CD14-positive monocyte (primary cell): ENCODE results near the gene NPRL2. TPM values are rescaled to one million over a fixed set of nuclear protein-coding genes. Genes with fewer than 3 reads are reported as not detected.

ENCODE experiments used
- DNase-seq, 3 donors: peaks; one replicate each; pipeline ENCODE4 v3.0.0-alpha.2; 2011 to 2022
- H2AFZ ChIP-seq: 2 replicates; pipeline ENCODE4 v1.6.0; 2012; ENCODE audit warnings: mild to moderate bottlenecking, low read depth, low read length, inconsistent platforms; ENCODE audit not compliant: insufficient read depth, poor library complexity, severe bottlenecking
- H3K27ac ChIP-seq, 2 donors: 1 replicate in 1 of 2; 2 replicates in 1 of 2; pipeline ENCODE4 v1.5.1; 2012 to 2013; ENCODE audit warnings: low read length in 2 of 2, control low read depth in 1 of 2, inconsistent platforms in 1 of 2, low read depth in 1 of 2, mild to moderate bottlenecking in 1 of 2
- H3K27me3 ChIP-seq, 2 donors: one replicate each; pipeline versions ENCODE4 v1.6.0 to v1.6.1; 2011 to 2013; ENCODE audit warnings: low read length in 2 of 2; ENCODE audit not compliant: control insufficient read depth in 2 of 2, insufficient read depth in 2 of 2
- H3K36me3 ChIP-seq, 2 donors: replicated peaks in 1 of 2; 1 replicate in 1 of 2; 2 replicates in 1 of 2; pipeline versions ENCODE4 v1.5.1 to v1.6.1; 2012 to 2013; ENCODE audit warnings: low read length in 2 of 2, control low read depth in 1 of 2, inconsistent platforms in 1 of 2, mild to moderate bottlenecking in 1 of 2; ENCODE audit not compliant: insufficient read depth in 2 of 2, control insufficient read depth in 1 of 2
- H3K4me1 ChIP-seq, 2 donors: 1 replicate in 1 of 2; 2 replicates in 1 of 2; pipeline versions ENCODE4 v1.5.1 to v1.6.1; 2012 to 2013; ENCODE audit warnings: low read length in 2 of 2, control low read depth in 1 of 2, inconsistent platforms in 1 of 2, mild to moderate bottlenecking in 1 of 2, moderate library complexity in 1 of 2; ENCODE audit not compliant: insufficient read depth in 2 of 2, control insufficient read depth in 1 of 2
- H3K4me2 ChIP-seq: replicated peaks from 2 replicates; pipeline ENCODE3; 2012; ENCODE audit warnings: low read length, moderate library complexity, mild to moderate bottlenecking; ENCODE audit not compliant: poor library complexity, severe bottlenecking; ENCODE audit errors: extremely low read depth
- H3K4me3 ChIP-seq, 3 experiments: fragments of 200-600 bp in 1 of 3; sonication (generic) in 1 of 3; replicated peaks in 1 of 3; 1 replicate in 2 of 3; 2 replicates in 1 of 3; pipeline ENCODE4 v1.5.1; 2011 to 2013; ENCODE audit warnings: low read length in 3 of 3, mild to moderate bottlenecking in 3 of 3, control low read depth in 2 of 3, low read depth in 2 of 3, inconsistent platforms in 1 of 3, moderate library complexity in 1 of 3
- H3K79me2 ChIP-seq: 2 replicates; pipeline ENCODE4 v1.6.0; 2012; ENCODE audit warnings: mild to moderate bottlenecking, control low read depth, inconsistent platforms, low read length, moderate library complexity; ENCODE audit not compliant: insufficient read depth
- H3K9ac ChIP-seq: 2 replicates; pipeline ENCODE4 v1.6.0; 2017; ENCODE audit warnings: low read length, mild to moderate bottlenecking; ENCODE audit not compliant: insufficient read depth, poor library complexity, severe bottlenecking
- H3K9me3 ChIP-seq, 2 donors: replicated peaks in 1 of 2; 1 replicate in 1 of 2; 2 replicates in 1 of 2; pipeline versions ENCODE4 v1.5.1 to v1.6.1; 2012 to 2013; ENCODE audit warnings: low read length in 2 of 2, control low read depth in 1 of 2; ENCODE audit not compliant: control insufficient read depth in 1 of 2, insufficient read depth in 1 of 2
- H4K20me1 ChIP-seq: 2 replicates; pipeline ENCODE4 v1.6.0; 2012; ENCODE audit warnings: mild to moderate bottlenecking, low read length, control low read depth, moderate library complexity; ENCODE audit not compliant: insufficient read depth
- H3K27ac Mint-ChIP-seq, 7 donors: one replicate each; pipeline ENCODE4 v1.8.0; 2020; ENCODE audit warnings: mild to moderate bottlenecking in 7 of 7, mixed read lengths in 7 of 7, moderate library complexity in 6 of 7, inconsistent platforms in 2 of 7
- H3K27me3 Mint-ChIP-seq, 3 donors: one replicate each; pipeline ENCODE4 v1.8.0; 2021 to 2022; ENCODE audit warnings: low read depth in 3 of 3, mild to moderate bottlenecking in 3 of 3, mixed read lengths in 3 of 3, moderate library complexity in 3 of 3, inconsistent platforms in 1 of 3
- H3K36me3 Mint-ChIP-seq, 2 donors: one replicate each; pipeline ENCODE4 v1.8.0; 2020; ENCODE audit warnings: mixed read lengths in 2 of 2, inconsistent platforms in 1 of 2, mild to moderate bottlenecking in 1 of 2
- H3K4me1 Mint-ChIP-seq: one replicate; pipeline ENCODE4 v1.8.0; 2020; ENCODE audit warnings: mild to moderate bottlenecking, mixed read lengths
- H3K4me3 Mint-ChIP-seq, 2 donors: one replicate each; pipeline ENCODE4 v1.8.0; 2020; ENCODE audit warnings: mild to moderate bottlenecking in 2 of 2, mixed read lengths in 2 of 2, moderate library complexity in 1 of 2
- H3K9me3 Mint-ChIP-seq, 7 donors: one replicate each; pipeline ENCODE4 v1.8.0; 2020 to 2022; ENCODE audit warnings: mixed read lengths in 7 of 7, mild to moderate bottlenecking in 6 of 7, moderate library complexity in 6 of 7, inconsistent platforms in 2 of 7
- CTCF ChIP-seq: fragments of 200-600 bp; IDR thresholded peaks from one replicate; pipeline ENCODE4 v1.8.0; 2022; ENCODE audit warnings: antibody characterized with exemption, mild to moderate bottlenecking
- WGBS: methylation state at CpG from one replicate; pipeline ENCODE4 v1.1.5; 2013; ENCODE audit warnings: missing lambda C conversion rate; ENCODE audit not compliant: insufficient coverage; 5-methylcytosine and 5-hydroxymethylcytosine counted together
- intact Hi-C, 2 donors: fragments of 100-400 bp; cut with micrococcal nuclease; formaldehyde crosslinking; loops; one replicate each; pipeline versions ENCODE4 v1.15.0 to v1.15.1; 2023
- polyA plus RNA-seq, 3 donors: library from polyadenylated mRNA; depleted of rRNA in 1 of 3; unstranded in 2 of 3; stranded (reverse) in 1 of 3; fragments of 300-500 nt in 2 of 3; fragments of >200 nt in 1 of 3; fragmentation: Illumina TruSeq in 2 of 3; gene quantifications; 1 replicate in 2 of 3; 2 replicates in 1 of 3; pipeline ENCODE4 v1.2.3, GENCODE V29; 2012 to 2021

NPRL2 gene
- polyA plus RNA-seq, 3 donors = 20.9 to 37.9 (median 23.5) TPM

GRCh38 chr3:50298836-50299637, 51.5 kb downstream of the NPRL2 start, which contains the start of the genes HYAL3 and NAA80:
HYAL3 (minus strand) TSS chr3:50299405; CDS start chr3:50295602, 3,803 bp downstream.
NAA80 (minus strand) TSS chr3:50299405; CDS start chr3:50297463, 1,942 bp downstream.
- Histone ChIP-seq H4K20me1 (no peaks in the 10 kb centered on the region), H2AFZ (peak within 1 kb of the TSS; percentile 81), H3K36me3 (no peaks in the 10 kb centered on the region), H3K27me3 (no peaks in the 10 kb centered on the region), H3K4me3 (peak within 1 kb of the TSS; percentile 40 to 94 (median 84)), H3K4me1 (peaks cover 32 to 37% of the 10 kb centered on the region in 2 donors), H3K79me2 (peaks cover 39% of the 10 kb centered on the region), H3K9me3 (no peaks in the 10 kb centered on the region), H3K27ac (peak within 1 kb of the TSS; percentile 99 to 100), H3K4me2 (peak within 1 kb of the TSS; percentile 99), H3K9ac (peak within 1 kb of the TSS; percentile 85)
- TF ChIP-seq CTCF = peak; percentile 63
- Mint-ChIP-seq H3K9me3 (no peaks in the 10 kb centered on the region), H3K4me1 (peaks cover 34% of the 10 kb centered on the region), H3K4me3 (peak within 1 kb of the TSS; percentile 90 to 95), H3K27ac (peak within 1 kb of the TSS; percentile 99), H3K36me3 (peaks cover 2 to 11% of the 10 kb centered on the region in 2 donors), H3K27me3 (no peaks in the 10 kb centered on the region)
- intact Hi-C loops = loop anchor here (2.0 to 5.0 kb wide), 2 partner anchors 22 to 38 kb away; no protein-coding TSS in a partner anchor
- 0% methylated on average over 50 of the region's 61 CpGs for WGBS
- DNase-seq = peak; percentile 98 to 100 (median 100)

GRCh38 chr3:50297896-50298725, 52.5 kb downstream of the NPRL2 start:
- Mint-ChIP-seq H3K27me3 (no peaks in the 10 kb centered on the region), H3K4me3 (peak overlapping the region; percentile 90 to 95), H3K9me3 (no peaks in the 10 kb centered on the region), H3K27ac (peak overlapping the region; percentile 99), H3K36me3 (peaks cover 2 to 11% of the 10 kb centered on the region in 2 donors), H3K4me1 (peaks cover 34% of the 10 kb centered on the region)
- 15% methylated on average over 9 of the region's 9 CpGs for WGBS
- H3K4me1 ChIP-seq = peaks cover 32 to 39% of the 10 kb centered on the region in 2 donors
- H3K4me3 ChIP-seq = peak overlapping the region; percentile 34 to 94 (median 84)
- intact Hi-C loops = loop anchor here (2.0 to 5.0 kb wide), 2 partner anchors 23 to 39 kb away; no protein-coding TSS in a partner anchor
- no peaks in the 10 kb centered on the region for H4K20me1 ChIP-seq
- peak overlapping the region; percentile 99 to 100 for H3K27ac ChIP-seq
- peak overlapping the region; percentile 85 for H3K9ac ChIP-seq
- H3K4me2 ChIP-seq = peak overlapping the region; percentile 99
- no peak overlapping the region for H2AFZ ChIP-seq
- TF ChIP-seq CTCF = peak; percentile 7
- H3K9me3 ChIP-seq = no peaks in the 10 kb centered on the region
- H3K36me3 ChIP-seq = no peaks in the 10 kb centered on the region
- peaks cover 39% of the 10 kb centered on the region for H3K79me2 ChIP-seq
- H3K27me3 ChIP-seq = no peaks in the 10 kb centered on the region
- DNase-seq = peak in 2 of 3 donors; percentile 29 to 40
